ENCODE data around the gene SMG7.

GRCh38 chr1:183570451-183570850 lies 98.2 kb downstream of the SMG7 start:
- no peak for TF ChIP-seq CTCF (IDR thresholded peaks at IDR 0.05)
- TF ChIP-seq POLR2A (IDR thresholded peaks at IDR 0.05) = no peak

Data from adrenal gland (tissue), 5 donors.